ENCODE results near the gene INCENP.

DNA sequence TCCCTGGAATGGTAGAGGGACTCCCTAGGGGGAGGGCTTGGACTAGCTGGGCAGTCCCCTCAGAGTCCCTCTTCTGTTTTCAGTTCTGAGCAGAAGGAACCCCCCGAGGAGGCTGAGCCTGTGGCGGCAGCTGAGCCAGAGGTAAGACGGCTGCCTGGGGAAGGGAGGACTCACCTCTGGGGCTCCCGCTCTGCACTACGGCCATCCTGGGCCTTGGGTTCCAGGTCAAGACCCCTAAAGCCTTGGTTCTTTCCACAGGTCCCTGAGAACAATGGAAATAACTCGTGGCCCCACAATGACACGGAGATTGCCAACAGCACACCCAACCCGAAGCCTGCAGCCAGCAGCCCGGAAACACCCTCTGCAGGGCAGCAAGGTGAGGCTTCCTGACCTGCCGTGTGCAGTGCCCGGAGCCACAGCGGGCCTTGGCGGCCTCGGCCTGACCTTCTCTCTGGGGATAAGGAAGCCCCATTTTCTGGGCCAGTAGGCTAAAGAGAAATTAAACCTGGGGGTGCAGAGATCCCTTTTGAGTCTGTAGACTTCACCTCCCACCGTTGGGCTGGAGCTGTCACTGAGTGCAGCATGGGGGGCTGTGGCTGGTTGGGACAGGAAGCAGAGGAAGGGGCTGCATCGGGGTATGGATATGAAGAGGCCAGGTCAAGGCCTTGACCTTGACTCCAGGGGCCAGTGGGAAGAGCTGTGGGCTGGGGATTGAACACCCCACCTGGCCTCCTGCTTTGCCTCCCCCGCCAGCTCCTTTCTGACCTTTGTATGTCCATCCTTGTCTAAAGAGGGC, 15.0 kb downstream of the INCENP start:
- TF ChIP-seq, protein P1, sequence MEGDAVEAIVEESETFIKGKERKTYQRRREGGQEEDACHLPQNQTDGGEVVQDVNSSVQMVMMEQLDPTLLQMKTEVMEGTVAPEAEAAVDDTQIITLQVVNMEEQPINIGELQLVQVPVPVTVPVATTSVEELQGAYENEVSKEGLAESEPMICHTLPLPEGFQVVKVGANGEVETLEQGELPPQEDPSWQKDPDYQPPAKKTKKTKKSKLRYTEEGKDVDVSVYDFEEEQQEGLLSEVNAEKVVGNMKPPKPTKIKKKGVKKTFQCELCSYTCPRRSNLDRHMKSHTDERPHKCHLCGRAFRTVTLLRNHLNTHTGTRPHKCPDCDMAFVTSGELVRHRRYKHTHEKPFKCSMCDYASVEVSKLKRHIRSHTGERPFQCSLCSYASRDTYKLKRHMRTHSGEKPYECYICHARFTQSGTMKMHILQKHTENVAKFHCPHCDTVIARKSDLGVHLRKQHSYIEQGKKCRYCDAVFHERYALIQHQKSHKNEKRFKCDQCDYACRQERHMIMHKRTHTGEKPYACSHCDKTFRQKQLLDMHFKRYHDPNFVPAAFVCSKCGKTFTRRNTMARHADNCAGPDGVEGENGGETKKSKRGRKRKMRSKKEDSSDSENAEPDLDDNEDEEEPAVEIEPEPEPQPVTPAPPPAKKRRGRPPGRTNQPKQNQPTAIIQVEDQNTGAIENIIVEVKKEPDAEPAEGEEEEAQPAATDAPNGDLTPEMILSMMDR (IDR thresholded peaks at IDR 0.05) = no peak
- no peak for TF ChIP-seq POLR2A (IDR thresholded peaks at IDR 0.05)

Data from heart left ventricle (tissue), 13 donors.